SK-N-SH treated with all-trans-retinoic acid at 6 μM for 48 hours (cell line): Measurements from ENCODE around the gene RAB3A.

Experiments
- ARNTL ChIP-seq: fragments of 450-650 bp; formaldehyde crosslinking; IDR thresholded peaks from 2 replicates; pipeline ENCODE4 v1.5.0; 2020; ENCODE audit warnings: low read depth, mild to moderate bottlenecking, moderate library complexity, borderline replicate concordance
- CREB5 ChIP-seq: fragments of 250-450 bp; sonication (Bioruptor Pico); IDR thresholded peaks from 2 replicates; pipeline ENCODE4 v1.5.1; 2020; ENCODE audit warnings: low read depth, mild to moderate bottlenecking, moderate library complexity
- CSDC2 ChIP-seq: fragments of 250-450 bp; sonication (Bioruptor Pico); IDR thresholded peaks from 2 replicates; pipeline ENCODE4 v1.5.0; 2020; ENCODE audit warnings: mild to moderate bottlenecking, moderate library complexity
- ESRRG ChIP-seq: fragments of 250-450 bp; sonication (Bioruptor Pico); IDR thresholded peaks from 2 replicates; pipeline ENCODE4 v1.6.1; 2021; ENCODE audit warnings: mild to moderate bottlenecking
- GLIS3 ChIP-seq: fragments of 250-450 bp; sonication (Bioruptor Pico); IDR thresholded peaks from 2 replicates; pipeline ENCODE4 v1.5.0; 2020; ENCODE audit warnings: mild to moderate bottlenecking, moderate library complexity
- PATZ1 ChIP-seq: fragments of 250-450 bp; sonication (Bioruptor Pico); IDR thresholded peaks from 2 replicates; pipeline ENCODE4 v1.8.0; 2020; ENCODE audit warnings: mild to moderate bottlenecking, moderate library complexity, borderline replicate concordance
- POU6F1 ChIP-seq: fragments of 250-450 bp; sonication (Bioruptor Pico); IDR thresholded peaks from 2 replicates; pipeline ENCODE4 v1.8.0; 2021; ENCODE audit warnings: low read depth, mild to moderate bottlenecking, moderate library complexity, borderline replicate concordance
- RARB ChIP-seq: fragments of 250-450 bp; sonication (Bioruptor Pico); IDR thresholded peaks from 2 replicates; pipeline ENCODE4 v1.8.0; 2021; ENCODE audit warnings: mild to moderate bottlenecking, moderate library complexity
- SNAI2 ChIP-seq: fragments of 250-450 bp; sonication (Bioruptor Pico); IDR thresholded peaks from 2 replicates; pipeline ENCODE4 v1.5.0; 2020; ENCODE audit warnings: mild to moderate bottlenecking, moderate library complexity
- TCF4 ChIP-seq: fragments of 250-450 bp; sonication (Bioruptor Pico); IDR thresholded peaks from 2 replicates; pipeline ENCODE4 v1.8.0; 2021; ENCODE audit warnings: mild to moderate bottlenecking, moderate library complexity, borderline replicate concordance
- TSHZ2 ChIP-seq: fragments of 250-450 bp; sonication (Bioruptor Pico); IDR thresholded peaks from 2 replicates; pipeline ENCODE4 v1.5.0; 2020; ENCODE audit warnings: mild to moderate bottlenecking, moderate library complexity
- ZFP3 ChIP-seq: fragments of 250-450 bp; sonication (Bioruptor Pico); IDR thresholded peaks from 2 replicates; pipeline ENCODE4 v1.5.0; 2020; ENCODE audit warnings: mild to moderate bottlenecking, moderate library complexity
- ZFP30 ChIP-seq: fragments of 450-650 bp; formaldehyde crosslinking; IDR thresholded peaks from 2 replicates; pipeline ENCODE4 v1.5.0; 2022; ENCODE audit warnings: mild to moderate bottlenecking, moderate library complexity
- ZNF565 ChIP-seq: fragments of 450-650 bp; formaldehyde crosslinking; conservative IDR thresholded peaks from 2 replicates; pipeline ENCODE4 v1.5.0; 2020; ENCODE audit warnings: low read depth, mild to moderate bottlenecking, moderate library complexity

GRCh38 chr19:18160493-18160970 is 43.3 kb downstream of the RAB3A start:
- TF ChIP-seq PATZ1 (CRISPR knock-in tag), result no peak
- TF ChIP-seq ZFP30 (CRISPR knock-in tag), result no peak
- no peak for TF ChIP-seq SNAI2 (CRISPR knock-in tag)
- no peak for TF ChIP-seq CSDC2 (CRISPR knock-in tag)
- TF ChIP-seq CREB5, result no peak
- no peak for TF ChIP-seq TSHZ2 (CRISPR knock-in tag)
- TF ChIP-seq ZNF565 (CRISPR knock-in tag), result no peak
- no peak for TF ChIP-seq ZFP3 (CRISPR knock-in tag)
- no peak for TF ChIP-seq TCF4 (CRISPR knock-in tag)
- no peak for TF ChIP-seq ARNTL (CRISPR knock-in tag)
- no peak for TF ChIP-seq RARB (CRISPR knock-in tag)
- no peak for TF ChIP-seq POU6F1 (CRISPR knock-in tag)
- TF ChIP-seq GLIS3 (CRISPR knock-in tag), result no peak
- TF ChIP-seq ESRRG (CRISPR knock-in tag), result no peak
